ENCODE measurements around the gene RBM17. TPM values are rescaled to one million over a fixed set of nuclear protein-coding genes. Genes with fewer than 3 reads are reported as not detected.

RBM17 gene
- total and polyA plus RNA-seq, 2 of the 13 experiments (the other 11 are each of a cell fraction or from before 2014, with no cell fraction given), result 30.7 to 77.5 TPM

- Histone ChIP-seq H3K27ac (ENCODE audit: extremely low read length, insufficient read depth, low read length) (no peak overlapping the region), H3K79me2 (ENCODE audit: insufficient read depth, low read length) (no peaks in the 10 kb centered on the region), H2AFZ (ENCODE audit: low read length) (no peak overlapping the region), H3K36me3 (replicated peaks in 1 of 2; ENCODE audit: control insufficient read depth in 1 of 2, insufficient read depth in 2 of 2, low read length in 2 of 2) (peaks cover 1 to 3% of the 10 kb centered on the region in 2 experiments; a peak in 1 of 5 replicates), H3K9ac (ENCODE audit: insufficient read depth, low read depth, low read length) (no peak overlapping the region), H3K4me2 (ENCODE audit: low read depth, low read length) (no peak overlapping the region), H3K27me3 (ENCODE audit: control insufficient read depth in 1 of 2, insufficient read depth in 2 of 2, low read length in 2 of 2) (peaks cover 0 to 4% of the 10 kb centered on the region in 2 experiments; a peak in 1 of 5 replicates), H3K9me3 (ENCODE audit: low read length) (no peaks in the 10 kb centered on the region), H3K4me3 (replicated peaks in 1 of 3; ENCODE audit: insufficient read depth in 1 of 3, low read depth in 2 of 3, low read length in 3 of 3) (no peak overlapping the region), H4K20me1 (ENCODE audit: insufficient read depth, low read length) (no peaks in the 10 kb centered on the region), H3K4me1 (ENCODE audit: insufficient read depth, low read length) (peaks cover 6% of the 10 kb centered on the region)
- ChIA-PET CTCF (ENCODE audit: low intra/inter-chr PET ratio, low total read pairs) (no interaction called here), POLR2A (no interaction called here)
- DNase-seq (ENCODE audit: low spot score) (no peak), ATAC-seq (no peak), FAIRE-seq (no peak)
- no TSS peak for BruUV-seq (replicated peaks)
- in situ Hi-C loops (cut with HindIII; ENCODE audit: extremely low pct_ligation_motif_present, low pct_unique_long_range_greater_than_20kb) (no loop called here), intact Hi-C loops (cut with micrococcal nuclease; ENCODE audit: unreplicated experiment) (no loop called here)
- TF ChIP-seq CSRNP1 (CRISPR knock-in tag; IDR thresholded peaks at IDR 0.05) (no peak), KAT7 (CRISPR knock-in tag; IDR thresholded peaks at IDR 0.05; ENCODE audit: borderline replicate concordance) (no peak), KAT2B (IDR thresholded peaks at IDR 0.05; ENCODE audit: borderline replicate concordance, low read depth, low read length) (no peak), POLR2A (IDR thresholded peaks at IDR 0.05; ENCODE audit: insufficient read depth in 1 of 2, low read depth in 2 of 2, low read length in 2 of 2) (no peak), ZNF615 (CRISPR knock-in tag; IDR thresholded peaks at IDR 0.05; ENCODE audit: borderline replicate concordance) (no peak), ZNF101 (CRISPR knock-in tag; IDR thresholded peaks at IDR 0.05; ENCODE audit: borderline replicate concordance, low read depth) (no peak), FOXP1 (IDR thresholded peaks at IDR 0.05) (no peak), FOXP1 (CRISPR knock-in tag; IDR thresholded peaks at IDR 0.05) (no peak), ZFP36L2 (CRISPR knock-in tag; IDR thresholded peaks at IDR 0.05) (no peak), ZNF747 (CRISPR knock-in tag; IDR thresholded peaks at IDR 0.05; ENCODE audit: borderline replicate concordance) (no peak), HNRNPUL1 (IDR thresholded peaks at IDR 0.05; ENCODE audit: low read depth, low read length) (no peak), ZNF777 (CRISPR knock-in tag; IDR thresholded peaks at IDR 0.05) (no peak), ZNF160 (CRISPR knock-in tag; IDR thresholded peaks at IDR 0.05) (no peak), HNF4A (CRISPR knock-in tag; IDR thresholded peaks at IDR 0.05) (no peak)
- TF ChIP-seq, protein P1, sequence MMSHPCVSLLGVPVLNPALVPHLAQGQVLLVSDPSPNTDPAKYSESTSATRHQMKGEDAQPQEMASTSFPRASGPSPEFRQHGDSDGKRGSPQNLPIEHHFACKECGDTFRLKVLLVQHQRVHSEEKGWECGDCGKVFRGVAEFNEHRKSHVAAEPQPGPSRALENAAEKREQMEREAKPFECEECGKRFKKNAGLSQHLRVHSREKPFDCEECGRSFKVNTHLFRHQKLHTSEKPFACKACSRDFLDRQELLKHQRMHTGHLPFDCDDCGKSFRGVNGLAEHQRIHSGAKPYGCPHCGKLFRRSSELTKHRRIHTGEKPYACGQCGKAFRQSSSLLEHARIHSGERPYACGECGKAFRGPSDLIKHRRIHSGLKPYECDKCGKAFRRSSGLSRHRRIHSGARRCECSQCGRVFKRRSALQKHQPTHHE (CRISPR knock-in tag; IDR thresholded peaks at IDR 0.05; ENCODE audit: borderline replicate concordance), result no peak
- WGBS (ENCODE audit: low lambda C conversion rate), result 87% methylated on average over 11 of the region's 11 CpGs
These were observed 32.3 kb downstream of the RBM17 start for GRCh38 chr10:6121146-6121545.

All from HepG2 (cell line).